Measurements from ENCODE around the gene SPINT4. TPM values are rescaled to one million over a fixed set of nuclear protein-coding genes. Genes with fewer than 3 reads are reported as not detected.

SPINT4 gene
- total and polyA plus RNA-seq, 2 of the 8 experiments (the other 6 are each of a cell fraction or from before 2014, with no cell fraction given): not detected

DNA sequence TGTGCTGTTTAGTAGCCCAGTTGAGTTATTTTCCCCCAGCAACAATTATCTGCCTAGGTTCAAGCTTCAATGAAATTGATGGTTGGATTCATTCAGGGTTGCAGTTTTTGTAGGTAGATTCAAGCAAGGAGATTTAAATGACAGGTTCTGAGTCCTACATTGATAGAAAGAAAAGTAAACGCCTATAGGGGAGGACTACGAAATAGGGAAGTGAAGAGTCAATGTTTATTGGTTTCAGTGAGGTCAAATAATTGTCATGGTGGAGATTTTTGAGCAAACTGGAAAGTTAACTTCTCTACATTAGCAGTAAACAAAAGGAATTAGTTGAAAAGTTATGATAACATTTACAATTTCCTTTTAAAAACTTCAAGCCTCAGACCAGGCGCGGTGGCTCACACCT lies 21.0 kb upstream of the SPINT4 start:
- Histone ChIP-seq H4K20me1 (replicated peaks in 1 of 2; ENCODE audit: control insufficient read depth in 1 of 2, insufficient read depth in 2 of 2, low read length in 2 of 2) (no peaks in the 10 kb centered on the region), H4K91ac (replicated peaks; ENCODE audit: insufficient read length, low read length) (no peak overlapping the region), H2BK120ac (replicated peaks; ENCODE audit: low read depth, low read length) (no peak overlapping the region), H3K4me3 (ENCODE audit: extremely low read depth in 1 of 4, insufficient read depth in 2 of 4, low read depth in 3 of 4, low read length in 4 of 4) (no peak overlapping the region), H3K79me1 (ENCODE audit: low read depth, low read length) (no peaks in the 10 kb centered on the region), H3K56ac (replicated peaks; ENCODE audit: insufficient read length, low read depth, low read length) (no peak overlapping the region), H2AFZ (ENCODE audit: low read length) (no peak overlapping the region), H3K36me3 (ENCODE audit: control insufficient read depth in 2 of 4, insufficient read depth in 4 of 4, low read length in 3 of 4) (no peaks in the 10 kb centered on the region), H2AK5ac (ENCODE audit: low read depth, low read length) (no peak overlapping the region), H3K9ac (replicated peaks in 1 of 4; ENCODE audit: extremely low read depth in 1 of 4, low read depth in 3 of 4, low read length in 3 of 4) (no peak overlapping the region), H2BK12ac (ENCODE audit: low read depth, low read length) (no peak overlapping the region), H3K4me1 (replicated peaks in 1 of 4; ENCODE audit: control insufficient read depth in 3 of 4, insufficient read depth in 4 of 4, low read length in 3 of 4) (no peaks in the 10 kb centered on the region), H3K23ac (ENCODE audit: insufficient read length) (no peak overlapping the region), H3K27ac (ENCODE audit: low read depth, low read length) (no peak overlapping the region), H2BK20ac (ENCODE audit: low read length) (no peak overlapping the region), H3K79me2 (ENCODE audit: control insufficient read depth in 1 of 2, insufficient read depth in 2 of 2, low read length in 2 of 2) (no peaks in the 10 kb centered on the region), H2BK5ac (ENCODE audit: low read depth, low read length) (no peak overlapping the region), H3K4me2 (ENCODE audit: insufficient read depth in 1 of 2, low read depth in 2 of 2, low read length in 2 of 2) (no peak overlapping the region), H4K8ac (ENCODE audit: extremely low read depth, insufficient read depth, low read length) (no peak overlapping the region), H3K27me3 (replicated peaks in 1 of 4; ENCODE audit: control insufficient read depth in 3 of 4, extremely low read depth in 1 of 4, insufficient read depth in 3 of 4, low read length in 3 of 4) (no peaks in the 10 kb centered on the region; a peak in 1 of 7 replicates), H3K23me2 (ENCODE audit: low read depth, low read length) (no peaks in the 10 kb centered on the region), H2BK15ac (ENCODE audit: low read length) (no peak overlapping the region), H3K4ac (replicated peaks; ENCODE audit: insufficient read length, low read depth, low read length) (no peak overlapping the region), H3K18ac (ENCODE audit: extremely low read depth, low read length) (no peak overlapping the region), H3K14ac (ENCODE audit: insufficient read length) (no peak overlapping the region), H3K9me3 (ENCODE audit: insufficient read depth in 2 of 2, low read depth in 1 of 2, low read length in 1 of 2) (no peaks in the 10 kb centered on the region), H4K5ac (ENCODE audit: insufficient read length, low read depth, low read length) (no peak overlapping the region)
- DNase-seq (ENCODE audit: low read depth in 1 of 2, low spot score in 2 of 2) (no peak), FAIRE-seq (no peak)
- CTCF ChIA-PET (ENCODE audit: partially characterized antibody): no interaction called here
- POLR2A ChIA-PET (ENCODE audit: partially characterized antibody): no interaction called here
- WGBS, 2 experiments (ENCODE audit: extremely low coverage in 1 of 2, insufficient coverage in 1 of 2, insufficient read length in 1 of 2, insufficient replicate concordance in 2 of 2, low coverage in 1 of 2, low lambda C conversion rate in 2 of 2, missing lambda C conversion rate in 1 of 2): 85% methylated on average over 4 of the region's 4 CpGs; no CpG with 5 or more reads in 1 of the 2 experiments
- no peak for TF ChIP-seq CBX8 (IDR thresholded peaks at IDR 0.05; ENCODE audit: borderline replicate concordance, low read depth, low read length)
- TF ChIP-seq YY1 (IDR thresholded peaks at IDR 0.05; ENCODE audit: low read depth, low read length): no peak
- TF ChIP-seq TBP (IDR thresholded peaks at IDR 0.05; ENCODE audit: low read depth, low read length): no peak
- no peak for TF ChIP-seq POU5F1 (IDR thresholded peaks at IDR 0.05; ENCODE audit: low read depth, low read length)
- TF ChIP-seq CHD2 (IDR thresholded peaks at IDR 0.05; ENCODE audit: low read length): no peak
- no peak for TF ChIP-seq GTF2F1 (IDR thresholded peaks at IDR 0.05; ENCODE audit: borderline replicate concordance, low read depth, low read length)
- no peak for TF ChIP-seq CREB1 (IDR thresholded peaks at IDR 0.05)
- no peak for TF ChIP-seq SP1 (IDR thresholded peaks at IDR 0.05; ENCODE audit: low read depth, low read length)
- no peak for TF ChIP-seq HDAC6 (IDR thresholded peaks at IDR 0.05; ENCODE audit: low read depth, low read length)
- TF ChIP-seq ASH2L (IDR thresholded peaks at IDR 0.05; ENCODE audit: low read length): no peak
- TF ChIP-seq, protein P1, sequence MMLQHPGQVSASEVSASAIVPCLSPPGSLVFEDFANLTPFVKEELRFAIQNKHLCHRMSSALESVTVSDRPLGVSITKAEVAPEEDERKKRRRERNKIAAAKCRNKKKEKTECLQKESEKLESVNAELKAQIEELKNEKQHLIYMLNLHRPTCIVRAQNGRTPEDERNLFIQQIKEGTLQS (IDR thresholded peaks at IDR 0.05; ENCODE audit: insufficient read depth, low read depth, low read length): no peak
- no peak for TF ChIP-seq RAD21 (IDR thresholded peaks at IDR 0.05 in 1 of 2, conservative IDR thresholded peaks at IDR 0.05 in 1 of 2; ENCODE audit: low read depth in 2 of 2, low read length in 2 of 2)
- no peak for TF ChIP-seq TEAD4 (IDR thresholded peaks at IDR 0.05; ENCODE audit: low read depth, low read length)
- TF ChIP-seq EZH2 (IDR thresholded peaks at IDR 0.05; ENCODE audit: low read depth, low read length, severe bottlenecking): no peak

All from H1 (cell line).